ENCODE measurements around the gene ADAMTS2.

ADAMTS2 gene

DNA sequence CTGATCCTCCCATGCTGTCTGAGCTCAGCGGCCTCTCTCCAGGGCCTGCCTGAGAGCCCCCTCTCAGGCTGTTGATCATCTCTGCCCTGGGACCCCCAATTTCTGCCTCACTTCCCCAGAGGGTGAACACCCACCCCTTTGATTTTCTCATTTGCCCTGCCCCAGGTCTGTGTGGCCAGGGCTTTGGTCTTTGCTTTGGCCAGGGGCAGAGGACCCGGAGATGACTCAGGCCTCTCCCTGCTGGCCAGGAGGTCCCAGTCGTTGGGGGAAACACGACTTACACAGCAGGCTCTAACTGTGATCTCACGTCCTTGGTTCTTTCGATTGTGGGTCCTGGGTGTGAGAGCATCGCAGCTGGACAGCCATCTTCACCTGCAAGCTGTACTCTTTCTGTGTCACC is 1.1 kb upstream of the ADAMTS2 start:
- H3K4me2 ChIP-seq (ENCODE audit: insufficient read depth, low read length): no peak overlapping the region
- no peak overlapping the region for H2AFZ ChIP-seq (ENCODE audit: low read depth, low read length)
- peaks cover 5% of the 10 kb centered on the region for H4K20me1 ChIP-seq (ENCODE audit: insufficient read depth, low read length)
- H3K27ac ChIP-seq (ENCODE audit: low read length): no peak overlapping the region
- ATAC-seq (ENCODE audit: insufficient read depth, low read depth): no peak
- H3K4me3 ChIP-seq (ENCODE audit: low read depth in 1 of 2, low read length in 2 of 2): no peak overlapping the region
- H3K9ac ChIP-seq (ENCODE audit: low read depth, low read length): no peak overlapping the region
- H3K4me1 ChIP-seq (ENCODE audit: insufficient read depth, low read length): peaks cover 4% of the 10 kb centered on the region; the same call in 1 of the 2 replicates
- TF ChIP-seq, protein P1, sequence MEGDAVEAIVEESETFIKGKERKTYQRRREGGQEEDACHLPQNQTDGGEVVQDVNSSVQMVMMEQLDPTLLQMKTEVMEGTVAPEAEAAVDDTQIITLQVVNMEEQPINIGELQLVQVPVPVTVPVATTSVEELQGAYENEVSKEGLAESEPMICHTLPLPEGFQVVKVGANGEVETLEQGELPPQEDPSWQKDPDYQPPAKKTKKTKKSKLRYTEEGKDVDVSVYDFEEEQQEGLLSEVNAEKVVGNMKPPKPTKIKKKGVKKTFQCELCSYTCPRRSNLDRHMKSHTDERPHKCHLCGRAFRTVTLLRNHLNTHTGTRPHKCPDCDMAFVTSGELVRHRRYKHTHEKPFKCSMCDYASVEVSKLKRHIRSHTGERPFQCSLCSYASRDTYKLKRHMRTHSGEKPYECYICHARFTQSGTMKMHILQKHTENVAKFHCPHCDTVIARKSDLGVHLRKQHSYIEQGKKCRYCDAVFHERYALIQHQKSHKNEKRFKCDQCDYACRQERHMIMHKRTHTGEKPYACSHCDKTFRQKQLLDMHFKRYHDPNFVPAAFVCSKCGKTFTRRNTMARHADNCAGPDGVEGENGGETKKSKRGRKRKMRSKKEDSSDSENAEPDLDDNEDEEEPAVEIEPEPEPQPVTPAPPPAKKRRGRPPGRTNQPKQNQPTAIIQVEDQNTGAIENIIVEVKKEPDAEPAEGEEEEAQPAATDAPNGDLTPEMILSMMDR (IDR thresholded peaks at IDR 0.05; ENCODE audit: borderline replicate concordance, extremely low read depth, low read length, poor library complexity, severe bottlenecking): no peak
- TF ChIP-seq EZH2 (IDR thresholded peaks at IDR 0.05; ENCODE audit: borderline replicate concordance, low read depth, low read length, severe bottlenecking): no peak
- H3K27me3 ChIP-seq (ENCODE audit: insufficient read depth, low read length, poor library complexity): peaks cover 31% of the 10 kb centered on the region
- H3K9me3 ChIP-seq (ENCODE audit: insufficient read depth, low read length, severe bottlenecking): no peaks in the 10 kb centered on the region
- H3K36me3 ChIP-seq (ENCODE audit: insufficient read depth, low read length): no peaks in the 10 kb centered on the region
- no peaks in the 10 kb centered on the region for H3K79me2 ChIP-seq (ENCODE audit: insufficient read depth, low read length)
- no peak for DNase-seq

DNA sequence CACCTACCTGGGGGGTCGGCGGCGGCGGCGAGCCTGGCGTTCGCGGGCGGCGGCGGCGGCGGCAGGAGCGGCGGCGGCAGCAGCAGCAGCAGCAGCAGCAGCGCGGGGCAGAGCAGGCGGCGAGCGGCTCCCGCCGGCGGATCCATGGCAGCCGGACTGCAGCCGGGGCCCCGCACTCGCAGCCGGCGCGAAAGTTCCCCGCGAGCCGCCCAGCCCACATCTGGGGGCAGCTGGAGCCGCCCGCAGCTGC is 153 bp downstream of the ADAMTS2 start:
- H3K4me2 ChIP-seq (ENCODE audit: insufficient read depth, low read length): peak overlapping the region; percentile 59
- ATAC-seq (ENCODE audit: insufficient read depth, low read depth) (no peak), DNase-seq (no peak)
- H3K27me3 ChIP-seq (ENCODE audit: insufficient read depth, low read length, poor library complexity): peaks cover 31% of the 10 kb centered on the region
- H3K79me2 ChIP-seq (ENCODE audit: insufficient read depth, low read length): no peaks in the 10 kb centered on the region
- H4K20me1 ChIP-seq (ENCODE audit: insufficient read depth, low read length): peaks cover 5% of the 10 kb centered on the region
- no peak for TF ChIP-seq EZH2 (IDR thresholded peaks at IDR 0.05; ENCODE audit: borderline replicate concordance, low read depth, low read length, severe bottlenecking)
- TF ChIP-seq, protein P1 (IDR thresholded peaks at IDR 0.05; ENCODE audit: borderline replicate concordance, extremely low read depth, low read length, poor library complexity, severe bottlenecking): no peak
- H3K27ac ChIP-seq (ENCODE audit: low read length): no peak overlapping the region
- H3K9me3 ChIP-seq (ENCODE audit: insufficient read depth, low read length, severe bottlenecking): no peaks in the 10 kb centered on the region
- no peak overlapping the region for H3K9ac ChIP-seq (ENCODE audit: low read depth, low read length)
- no peak overlapping the region for H2AFZ ChIP-seq (ENCODE audit: low read depth, low read length)
- H3K4me3 ChIP-seq (ENCODE audit: low read depth in 1 of 2, low read length in 2 of 2): no peak overlapping the region
- H3K36me3 ChIP-seq (ENCODE audit: insufficient read depth, low read length): no peaks in the 10 kb centered on the region
- peaks cover 4% of the 10 kb centered on the region; the same call in 1 of the 2 replicates for H3K4me1 ChIP-seq (ENCODE audit: insufficient read depth, low read length)

DNA sequence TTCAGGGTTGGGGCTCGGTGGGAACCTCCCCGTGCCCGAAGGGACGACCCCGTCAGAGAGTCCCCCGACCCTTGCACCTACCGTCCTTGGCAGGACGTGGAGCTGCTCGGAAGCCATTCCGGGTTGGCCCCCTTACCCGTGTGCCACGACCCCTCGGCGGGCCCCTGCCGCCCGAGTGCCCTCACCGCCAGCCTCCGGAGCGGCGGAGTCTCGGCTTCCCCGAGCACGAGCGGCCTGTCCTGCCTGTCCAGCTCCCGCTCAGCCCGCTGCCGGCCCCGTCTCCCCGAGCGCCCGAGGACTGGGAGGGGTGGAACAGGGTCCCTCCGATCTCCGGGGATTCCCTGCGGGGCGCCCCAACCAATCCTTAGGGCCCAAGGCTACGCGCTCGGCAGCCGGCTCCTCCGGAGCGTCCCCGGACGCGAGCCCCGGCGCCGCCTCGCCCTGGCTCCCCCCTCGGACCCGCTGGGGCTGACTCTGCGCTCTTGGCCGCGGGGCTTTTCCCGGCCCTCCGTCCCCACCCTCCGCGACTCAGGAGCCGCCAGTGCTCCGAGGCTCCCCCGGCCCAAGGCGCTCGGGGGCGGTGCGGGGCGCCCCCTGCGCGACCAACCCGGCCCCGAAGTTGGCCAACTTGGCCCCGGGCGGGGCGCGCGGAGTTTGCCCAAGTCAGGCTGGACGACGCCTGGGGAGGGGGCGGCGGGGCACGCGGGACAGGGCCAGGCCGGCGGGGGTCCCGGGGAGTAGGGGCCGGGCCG is 654 bp downstream of the ADAMTS2 start:
- Histone ChIP-seq H4K20me1 (ENCODE audit: insufficient read depth, low read length) (peaks cover 5% of the 10 kb centered on the region), H2AFZ (ENCODE audit: low read depth, low read length) (no peak overlapping the region), H3K4me1 (ENCODE audit: insufficient read depth, low read length) (peaks cover 4% of the 10 kb centered on the region; the same call in 1 of the 2 replicates), H3K4me2 (ENCODE audit: insufficient read depth, low read length) (peak overlapping the region; percentile 59; the same call in 1 of the 2 replicates), H3K9ac (ENCODE audit: low read depth, low read length) (no peak overlapping the region), H3K9me3 (ENCODE audit: insufficient read depth, low read length, severe bottlenecking) (no peaks in the 10 kb centered on the region), H3K4me3 (ENCODE audit: low read depth in 1 of 2, low read length in 2 of 2) (no peak overlapping the region), H3K79me2 (ENCODE audit: insufficient read depth, low read length) (no peaks in the 10 kb centered on the region), H3K27ac (ENCODE audit: low read length) (no peak overlapping the region), H3K27me3 (ENCODE audit: insufficient read depth, low read length, poor library complexity) (peaks cover 31% of the 10 kb centered on the region), H3K36me3 (ENCODE audit: insufficient read depth, low read length) (no peaks in the 10 kb centered on the region)
- no peak for DNase-seq
- TF ChIP-seq, protein P1 (IDR thresholded peaks at IDR 0.05; ENCODE audit: borderline replicate concordance, extremely low read depth, low read length, poor library complexity, severe bottlenecking): no peak
- no peak for TF ChIP-seq EZH2 (IDR thresholded peaks at IDR 0.05; ENCODE audit: borderline replicate concordance, low read depth, low read length, severe bottlenecking)
- ATAC-seq (ENCODE audit: insufficient read depth, low read depth): no peak

Data from DND-41 (cell line).